ENCODE results near the gene FUT4. TPM values are rescaled to one million over a fixed set of nuclear protein-coding genes. Genes with fewer than 3 reads are reported as not detected.

The FUT4 gene
- total RNA-seq, 4 donors from 2014 or later: 1.2 to 4.5 (median 2.3) TPM

DNA sequence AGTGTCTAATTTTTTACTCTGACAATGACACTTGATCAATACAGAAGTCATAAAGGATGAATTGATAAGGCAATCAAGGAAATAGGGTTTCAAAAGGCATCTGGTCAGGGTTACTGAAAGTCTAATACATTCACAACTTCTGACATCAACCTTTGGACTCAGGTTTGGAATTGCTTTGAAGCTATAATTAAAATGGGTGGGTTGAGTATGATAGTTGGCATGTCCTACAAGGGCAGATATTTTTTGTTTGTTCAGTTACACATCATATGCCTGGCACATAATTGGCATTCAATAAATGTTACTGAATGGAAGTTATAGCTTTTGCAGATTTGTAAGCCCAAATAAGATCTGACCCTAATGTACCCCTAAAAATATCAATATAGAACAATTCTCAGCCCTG, 7.3 kb upstream of the FUT4 start:
- intact Hi-C loops (cut with DNase I; ENCODE audit: low total_unique reads): no loop called here
- no peak for DNase-seq (ENCODE audit: low spot score in 2 of 2)
- H3K4me3 ChIP-seq (ENCODE audit: low read depth, poor library complexity, severe bottlenecking): no peak overlapping the region
- TF ChIP-seq, protein P1, sequence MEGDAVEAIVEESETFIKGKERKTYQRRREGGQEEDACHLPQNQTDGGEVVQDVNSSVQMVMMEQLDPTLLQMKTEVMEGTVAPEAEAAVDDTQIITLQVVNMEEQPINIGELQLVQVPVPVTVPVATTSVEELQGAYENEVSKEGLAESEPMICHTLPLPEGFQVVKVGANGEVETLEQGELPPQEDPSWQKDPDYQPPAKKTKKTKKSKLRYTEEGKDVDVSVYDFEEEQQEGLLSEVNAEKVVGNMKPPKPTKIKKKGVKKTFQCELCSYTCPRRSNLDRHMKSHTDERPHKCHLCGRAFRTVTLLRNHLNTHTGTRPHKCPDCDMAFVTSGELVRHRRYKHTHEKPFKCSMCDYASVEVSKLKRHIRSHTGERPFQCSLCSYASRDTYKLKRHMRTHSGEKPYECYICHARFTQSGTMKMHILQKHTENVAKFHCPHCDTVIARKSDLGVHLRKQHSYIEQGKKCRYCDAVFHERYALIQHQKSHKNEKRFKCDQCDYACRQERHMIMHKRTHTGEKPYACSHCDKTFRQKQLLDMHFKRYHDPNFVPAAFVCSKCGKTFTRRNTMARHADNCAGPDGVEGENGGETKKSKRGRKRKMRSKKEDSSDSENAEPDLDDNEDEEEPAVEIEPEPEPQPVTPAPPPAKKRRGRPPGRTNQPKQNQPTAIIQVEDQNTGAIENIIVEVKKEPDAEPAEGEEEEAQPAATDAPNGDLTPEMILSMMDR (IDR thresholded peaks at IDR 0.05): no peak
- TF ChIP-seq POLR2A (IDR thresholded peaks at IDR 0.05): no peak

DNA sequence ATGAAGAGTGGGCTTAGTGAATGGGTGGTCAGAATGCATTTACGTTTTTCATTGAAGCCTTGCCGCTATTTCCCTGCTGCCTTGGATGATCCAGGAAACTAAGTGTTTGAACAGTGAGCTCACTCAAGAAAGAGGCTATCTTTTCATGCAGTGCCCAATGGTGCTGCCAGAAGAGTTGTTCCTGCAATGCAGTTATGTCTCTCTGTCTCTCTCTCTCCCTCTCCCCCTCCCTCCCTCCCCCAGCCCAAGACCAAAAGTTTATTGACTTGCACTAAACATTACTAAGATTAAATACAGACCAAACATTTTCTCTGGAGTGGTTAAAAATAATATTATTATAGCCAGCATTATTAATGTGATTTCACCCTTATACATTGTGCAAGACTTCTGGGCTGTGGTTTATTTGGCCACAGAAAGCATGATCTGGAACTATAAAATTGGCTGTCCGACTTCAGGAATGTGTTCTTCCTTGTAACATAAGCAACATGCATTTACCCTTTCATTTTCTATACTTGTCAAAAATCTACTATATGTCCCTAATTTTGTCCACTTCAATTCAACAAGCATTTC, 6.6 kb upstream of the FUT4 start:
- no peak for TF ChIP-seq POLR2A (IDR thresholded peaks at IDR 0.05)
- TF ChIP-seq, protein P1 (IDR thresholded peaks at IDR 0.05): no peak
- intact Hi-C loops (cut with DNase I; ENCODE audit: low total_unique reads): no loop called here
- DNase-seq (ENCODE audit: low spot score in 2 of 2): no peak
- no peak overlapping the region for H3K4me3 ChIP-seq (ENCODE audit: low read depth, poor library complexity, severe bottlenecking)
- WGBS, 2 donors: 51 to 54% methylated on average over 3 of the region's 3 CpGs

DNA sequence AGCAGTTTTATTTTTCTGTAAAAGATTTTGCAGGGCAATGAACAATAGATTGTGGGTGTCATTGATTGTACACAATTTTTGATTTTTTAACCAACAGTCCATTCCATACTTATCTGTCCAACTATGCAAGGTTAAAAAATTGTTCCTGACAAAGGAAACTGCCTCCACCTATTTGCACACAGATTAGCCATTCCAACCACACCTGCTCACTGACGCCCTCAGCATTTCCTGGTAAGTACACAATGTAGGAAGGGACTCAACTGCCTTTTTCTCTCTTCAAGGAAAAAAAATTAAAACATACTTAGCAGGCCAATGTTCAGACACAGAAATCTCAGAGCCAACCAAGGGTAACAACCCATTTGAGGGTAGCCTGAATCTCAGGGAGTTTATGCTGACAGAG, 4.3 kb upstream of the FUT4 start:
- TF ChIP-seq, protein P1 (IDR thresholded peaks at IDR 0.05): no peak
- intact Hi-C loops (cut with DNase I; ENCODE audit: low total_unique reads): no loop called here
- no peak for DNase-seq (ENCODE audit: low spot score in 2 of 2)
- no peak overlapping the region for H3K4me3 ChIP-seq (ENCODE audit: low read depth, poor library complexity, severe bottlenecking)
- 74 to 84% methylated on average over 1 of the region's 1 CpG for WGBS, 2 donors

DNA sequence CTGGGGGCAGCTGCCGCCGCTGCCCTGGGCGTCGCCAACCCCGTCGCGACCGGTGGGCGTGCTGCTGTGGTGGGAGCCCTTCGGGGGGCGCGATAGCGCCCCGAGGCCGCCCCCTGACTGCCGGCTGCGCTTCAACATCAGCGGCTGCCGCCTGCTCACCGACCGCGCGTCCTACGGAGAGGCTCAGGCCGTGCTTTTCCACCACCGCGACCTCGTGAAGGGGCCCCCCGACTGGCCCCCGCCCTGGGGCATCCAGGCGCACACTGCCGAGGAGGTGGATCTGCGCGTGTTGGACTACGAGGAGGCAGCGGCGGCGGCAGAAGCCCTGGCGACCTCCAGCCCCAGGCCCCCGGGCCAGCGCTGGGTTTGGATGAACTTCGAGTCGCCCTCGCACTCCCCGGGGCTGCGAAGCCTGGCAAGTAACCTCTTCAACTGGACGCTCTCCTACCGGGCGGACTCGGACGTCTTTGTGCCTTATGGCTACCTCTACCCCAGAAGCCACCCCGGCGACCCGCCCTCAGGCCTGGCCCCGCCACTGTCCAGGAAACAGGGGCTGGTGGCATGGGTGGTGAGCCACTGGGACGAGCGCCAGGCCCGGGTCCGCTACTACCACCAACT, 1.0 kb downstream of the FUT4 start:
- peak; percentile 46 to 85 for DNase-seq (ENCODE audit: low spot score in 2 of 2)
- intact Hi-C loops (cut with DNase I; ENCODE audit: low total_unique reads): no loop called here
- 18 to 20% methylated on average over 7 to 16 of the region's 59 CpGs for WGBS, 2 donors
- H3K4me3 ChIP-seq (ENCODE audit: low read depth, poor library complexity, severe bottlenecking): peak overlapping the region; percentile 34
- TF ChIP-seq, protein P1 (IDR thresholded peaks at IDR 0.05): no peak
- TF ChIP-seq POLR2A (IDR thresholded peaks at IDR 0.05): no peak

DNA sequence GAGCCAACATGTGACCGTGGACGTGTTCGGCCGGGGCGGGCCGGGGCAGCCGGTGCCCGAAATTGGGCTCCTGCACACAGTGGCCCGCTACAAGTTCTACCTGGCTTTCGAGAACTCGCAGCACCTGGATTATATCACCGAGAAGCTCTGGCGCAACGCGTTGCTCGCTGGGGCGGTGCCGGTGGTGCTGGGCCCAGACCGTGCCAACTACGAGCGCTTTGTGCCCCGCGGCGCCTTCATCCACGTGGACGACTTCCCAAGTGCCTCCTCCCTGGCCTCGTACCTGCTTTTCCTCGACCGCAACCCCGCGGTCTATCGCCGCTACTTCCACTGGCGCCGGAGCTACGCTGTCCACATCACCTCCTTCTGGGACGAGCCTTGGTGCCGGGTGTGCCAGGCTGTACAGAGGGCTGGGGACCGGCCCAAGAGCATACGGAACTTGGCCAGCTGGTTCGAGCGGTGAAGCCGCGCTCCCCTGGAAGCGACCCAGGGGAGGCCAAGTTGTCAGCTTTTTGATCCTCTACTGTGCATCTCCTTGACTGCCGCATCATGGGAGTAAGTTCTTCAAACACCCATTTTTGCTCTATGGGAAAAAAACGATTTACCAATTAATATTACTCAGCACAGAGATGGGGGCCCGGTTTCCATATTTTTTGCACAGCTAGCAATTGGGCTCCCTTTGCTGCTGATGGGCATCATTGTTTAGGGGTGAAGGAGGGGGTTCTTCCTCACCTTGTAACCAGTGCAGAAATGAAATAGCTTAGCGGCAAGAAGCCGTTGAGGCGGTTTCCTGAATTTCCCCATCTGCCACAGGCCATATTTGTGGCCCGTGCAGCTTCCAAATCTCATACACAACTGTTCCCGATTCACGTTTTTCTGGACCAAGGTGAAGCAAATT, 1.8 kb downstream of the FUT4 start:
- DNase-seq (ENCODE audit: low spot score in 2 of 2): peak; percentile 42 to 90
- 26 to 35% methylated on average over 45 to 52 of the region's 54 CpGs for WGBS, 2 donors
- H3K4me3 ChIP-seq (ENCODE audit: low read depth, poor library complexity, severe bottlenecking): peak overlapping the region; percentile 34
- TF ChIP-seq POLR2A (IDR thresholded peaks at IDR 0.05): no peak
- TF ChIP-seq, protein P1 (IDR thresholded peaks at IDR 0.05): no peak
- intact Hi-C loops (cut with DNase I; ENCODE audit: low total_unique reads): no loop called here
